Stimulated activated memory B cell treated with anti-CD40 and anti-IgM and Interleukin-4, amounts not matched to agents 10 μg/mL and 1 μg/mL and 100 μg/mL, for 72 hours (primary cell): ENCODE measurements around the gene SATB2.

ENCODE experiments used
- ATAC-seq: fragments of 150-1000 bp; cut with Tn5 transposase; 2 replicates; pipeline ENCODE4 v1.10.0; 2021
- H3K27ac Mint-ChIP-seq: one replicate; pipeline ENCODE4 v1.8.0; 2022; ENCODE audit warnings: mild to moderate bottlenecking, mixed read lengths
- H3K27me3 Mint-ChIP-seq: one replicate; pipeline ENCODE4 v1.8.0; 2022; ENCODE audit warnings: mixed read lengths
- H3K36me3 Mint-ChIP-seq: one replicate; pipeline ENCODE4 v1.8.0; 2022; ENCODE audit warnings: mixed read lengths
- H3K4me1 Mint-ChIP-seq: one replicate; pipeline ENCODE4 v1.8.0; 2022; ENCODE audit warnings: mixed read lengths
- H3K4me3 Mint-ChIP-seq: one replicate; pipeline ENCODE4 v1.8.0; 2022; ENCODE audit warnings: mild to moderate bottlenecking, moderate library complexity, mixed read lengths
- H3K9me3 Mint-ChIP-seq: one replicate; pipeline ENCODE4 v1.8.0; 2022; ENCODE audit warnings: mixed read lengths

SATB2 gene

GRCh38 chr2:199457147-199458008, at the start of gene SATB2:
Gene SATB2 (minus strand): TSS chr2:199457939. CDS start chr2:199456037, 1,902 bp downstream.
- Mint-ChIP-seq H3K27ac (no peak within 1 kb of the TSS), H3K9me3 (no peaks in the 10 kb centered on the region)

GRCh38 chr2:199505755-199506403, 48.1 kb upstream of the SATB2 start:
- no peaks in the 10 kb centered on the region for H3K4me1 Mint-ChIP-seq
- ATAC-seq = no peak

More at GRCh38 chr2:199457147-199458008, at the start of gene SATB2:
- H3K36me3 Mint-ChIP-seq = no peaks in the 10 kb centered on the region
- peak within 1 kb of the TSS; percentile 83 for H3K4me3 Mint-ChIP-seq
- no peak for ATAC-seq
- H3K27me3 Mint-ChIP-seq = peaks cover 58% of the 10 kb centered on the region
- peaks cover 23% of the 10 kb centered on the region for H3K4me1 Mint-ChIP-seq

GRCh38 chr2:199503148-199503547, 45.4 kb upstream of the SATB2 start:
- H3K36me3 Mint-ChIP-seq = no peaks in the 10 kb centered on the region
- H3K4me3 Mint-ChIP-seq = no peak overlapping the region
- H3K9me3 Mint-ChIP-seq = peaks cover 6% of the 10 kb centered on the region
- no peaks in the 10 kb centered on the region for H3K4me1 Mint-ChIP-seq
- H3K27ac Mint-ChIP-seq = no peak overlapping the region
- no peak for ATAC-seq
- peaks cover 20% of the 10 kb centered on the region for H3K27me3 Mint-ChIP-seq

More at GRCh38 chr2:199505755-199506403, 48.1 kb upstream of the SATB2 start:
- Mint-ChIP-seq H3K9me3 (peaks cover 6% of the 10 kb centered on the region), H3K4me3 (no peak overlapping the region), H3K27me3 (no peaks in the 10 kb centered on the region), H3K27ac (no peak overlapping the region), H3K36me3 (no peaks in the 10 kb centered on the region)

- Mint-ChIP-seq H3K9me3 (peaks cover 6% of the 10 kb centered on the region), H3K36me3 (no peaks in the 10 kb centered on the region), H3K27ac (no peak overlapping the region), H3K4me3 (no peak overlapping the region), H3K4me1 (no peaks in the 10 kb centered on the region), H3K27me3 (peaks cover 32% of the 10 kb centered on the region)
- ATAC-seq = no peak
Observed at GRCh38 chr2:199499005-199499404, 41.3 kb upstream of the SATB2 start.

- Mint-ChIP-seq H3K27me3 (peaks cover 48% of the 10 kb centered on the region), H3K36me3 (no peaks in the 10 kb centered on the region), H3K9me3 (no peaks in the 10 kb centered on the region), H3K4me1 (no peaks in the 10 kb centered on the region), H3K4me3 (no peak overlapping the region), H3K27ac (no peak overlapping the region)
- ATAC-seq = no peak
Observed at GRCh38 chr2:199495147-199495546, 37.4 kb upstream of the SATB2 start.

GRCh38 chr2:199490049-199490448, 32.3 kb upstream of the SATB2 start:
- Mint-ChIP-seq H3K27me3 (peaks cover 51% of the 10 kb centered on the region), H3K9me3 (no peaks in the 10 kb centered on the region), H3K36me3 (no peaks in the 10 kb centered on the region), H3K4me1 (no peaks in the 10 kb centered on the region), H3K4me3 (no peak overlapping the region), H3K27ac (no peak overlapping the region)
- no peak for ATAC-seq

- no peaks in the 10 kb centered on the region for H3K9me3 Mint-ChIP-seq
- peak; percentile 34 for ATAC-seq
- H3K27me3 Mint-ChIP-seq = peaks cover 51% of the 10 kb centered on the region
- H3K4me1 Mint-ChIP-seq = no peaks in the 10 kb centered on the region
- H3K36me3 Mint-ChIP-seq = no peaks in the 10 kb centered on the region
- H3K4me3 Mint-ChIP-seq = no peak overlapping the region
- H3K27ac Mint-ChIP-seq = no peak overlapping the region
Observed at GRCh38 chr2:199488772-199489400, 31.1 kb upstream of the SATB2 start.

GRCh38 chr2:199485732-199486335, 28.1 kb upstream of the SATB2 start:
- Mint-ChIP-seq H3K4me1 (no peaks in the 10 kb centered on the region), H3K27ac (no peak overlapping the region), H3K36me3 (no peaks in the 10 kb centered on the region), H3K27me3 (peaks cover 28% of the 10 kb centered on the region), H3K4me3 (no peak overlapping the region), H3K9me3 (no peaks in the 10 kb centered on the region)
- ATAC-seq = no peak

GRCh38 chr2:199484927-199485326, 27.2 kb upstream of the SATB2 start:
- H3K27me3 Mint-ChIP-seq = peaks cover 28% of the 10 kb centered on the region
- ATAC-seq = no peak
- H3K4me3 Mint-ChIP-seq = no peak overlapping the region
- H3K36me3 Mint-ChIP-seq = no peaks in the 10 kb centered on the region
- no peak overlapping the region for H3K27ac Mint-ChIP-seq
- H3K4me1 Mint-ChIP-seq = no peaks in the 10 kb centered on the region
- no peaks in the 10 kb centered on the region for H3K9me3 Mint-ChIP-seq

- Mint-ChIP-seq H3K27me3 (peaks cover 9% of the 10 kb centered on the region), H3K36me3 (no peaks in the 10 kb centered on the region), H3K9me3 (no peaks in the 10 kb centered on the region), H3K27ac (no peak overlapping the region), H3K4me3 (no peak overlapping the region), H3K4me1 (no peaks in the 10 kb centered on the region)
- ATAC-seq = no peak
Observed at GRCh38 chr2:199480966-199481365, 23.2 kb upstream of the SATB2 start.

- Mint-ChIP-seq H3K27ac (no peak overlapping the region), H3K36me3 (no peaks in the 10 kb centered on the region), H3K9me3 (no peaks in the 10 kb centered on the region), H3K4me1 (no peaks in the 10 kb centered on the region), H3K27me3 (peaks cover 39% of the 10 kb centered on the region), H3K4me3 (no peak overlapping the region)
- no peak for ATAC-seq
Observed at GRCh38 chr2:199477277-199477834, 19.6 kb upstream of the SATB2 start.

GRCh38 chr2:199471443-199472057, 13.8 kb upstream of the SATB2 start:
- ATAC-seq = no peak
- H3K27me3 Mint-ChIP-seq = peaks cover 88% of the 10 kb centered on the region

GRCh38 chr2:199470672-199471442, 13.1 kb upstream of the SATB2 start:
- no peak for ATAC-seq
- Mint-ChIP-seq H3K27me3 (peaks cover 95% of the 10 kb centered on the region), H3K4me1 (peaks cover 16% of the 10 kb centered on the region), H3K4me3 (no peak overlapping the region), H3K36me3 (no peaks in the 10 kb centered on the region), H3K27ac (no peak overlapping the region), H3K9me3 (no peaks in the 10 kb centered on the region)

More at GRCh38 chr2:199471443-199472057, 13.8 kb upstream of the SATB2 start:
- H3K36me3 Mint-ChIP-seq = no peaks in the 10 kb centered on the region
- no peaks in the 10 kb centered on the region for H3K9me3 Mint-ChIP-seq
- peaks cover 16% of the 10 kb centered on the region for H3K4me1 Mint-ChIP-seq
- no peak overlapping the region for H3K4me3 Mint-ChIP-seq
- no peak overlapping the region for H3K27ac Mint-ChIP-seq

GRCh38 chr2:199470361-199470671, 12.6 kb upstream of the SATB2 start:
- Mint-ChIP-seq H3K27ac (no peak overlapping the region), H3K4me1 (peaks cover 16% of the 10 kb centered on the region), H3K27me3 (peaks cover 96% of the 10 kb centered on the region), H3K9me3 (no peaks in the 10 kb centered on the region), H3K36me3 (no peaks in the 10 kb centered on the region), H3K4me3 (no peak overlapping the region)
- ATAC-seq = no peak
